Activated CD4-positive, alpha-beta T cell treated with anti-CD3 and anti-CD28 coated beads, Interleukin-2, Interleukin-6, amounts not matched to agents 100 ng/mL and 50 ng/mL, durations not matched to agents 16 hours and 8 hours (primary cell): ENCODE measurements around the gene MAP4K1.
"Not testable (repeated sequence)": the region's sequence is repeated elsewhere in the genome, so short reads cannot be mapped to it uniquely, and the experiment has no call there.

Experiments
- DNase-seq: peaks from one replicate; pipeline ENCODE4 v3.0.0-alpha.2; 2020

MAP4K1 gene

GRCh38 chr19:38565691-38566105 is 52.1 kb downstream of the MAP4K1 start:
- DNase-seq = no peak

- peak; percentile 34 for DNase-seq
Measured at GRCh38 chr19:38564981-38565690, 52.6 kb downstream of the MAP4K1 start.

- no peak for DNase-seq
Measured at GRCh38 chr19:38563475-38563874, 54.3 kb downstream of the MAP4K1 start.

GRCh38 chr19:38562096-38562495 is 55.7 kb downstream of the MAP4K1 start:
- DNase-seq = no peak

GRCh38 chr19:38561658-38562057 is 56.1 kb downstream of the MAP4K1 start:
- no peak for DNase-seq

- no peak for DNase-seq
Measured at GRCh38 chr19:38561053-38561606, 56.6 kb downstream of the MAP4K1 start.

GRCh38 chr19:38559428-38560401 is 58.0 kb downstream of the MAP4K1 start:
- peak; percentile 91 for DNase-seq

- DNase-seq = not testable (repeated sequence)
Measured at GRCh38 chr19:38558933-38559332, 58.8 kb downstream of the MAP4K1 start.

- peak; percentile 85 for DNase-seq
Measured at GRCh38 chr19:38557205-38557799, 60.5 kb downstream of the MAP4K1 start.

GRCh38 chr19:38556521-38557174 is 61.1 kb downstream of the MAP4K1 start:
- DNase-seq = peak; percentile 26

GRCh38 chr19:38555200-38555599 is 62.6 kb downstream of the MAP4K1 start:
- no peak for DNase-seq

GRCh38 chr19:38554676-38555141 is 63.0 kb downstream of the MAP4K1 start:
- peak; percentile 47 for DNase-seq

- DNase-seq = not testable (repeated sequence)
Measured at GRCh38 chr19:38553239-38553638, 64.5 kb downstream of the MAP4K1 start.

GRCh38 chr19:38551450-38551813 is 66.3 kb downstream of the MAP4K1 start:
- DNase-seq = peak; percentile 71

- DNase-seq = no peak
Measured at GRCh38 chr19:38550376-38550775, 67.4 kb downstream of the MAP4K1 start.

GRCh38 chr19:38549942-38550341 is 67.8 kb downstream of the MAP4K1 start:
- DNase-seq = no peak

GRCh38 chr19:38549061-38549460 is 68.7 kb downstream of the MAP4K1 start:
- DNase-seq = no peak

GRCh38 chr19:38547421-38547820 is 70.3 kb downstream of the MAP4K1 start:
- no peak for DNase-seq

- no peak for DNase-seq
Measured at GRCh38 chr19:38545596-38545995, 72.2 kb downstream of the MAP4K1 start.

- peak; percentile 81 for DNase-seq
Measured at GRCh38 chr19:38544569-38545315, 73.0 kb downstream of the MAP4K1 start.

- peak; percentile 71 for DNase-seq
Measured at GRCh38 chr19:38543807-38544568, 73.8 kb downstream of the MAP4K1 start.
